HG03135 (cell line): ENCODE results near the gene ACOX2.

Source experiments
- ATAC-seq: cut with Tn5 transposase; IDR thresholded peaks from one replicate; pipeline ENCODE4 v1.9.1; 2021; ENCODE audit warnings: mild to moderate bottlenecking, moderate library complexity; ENCODE audit not compliant: unreplicated experiment

ACOX2 gene

GRCh38 chr3:58514405-58514804 is 22.6 kb downstream of the ACOX2 start:
- no peak for ATAC-seq

GRCh38 chr3:58508437-58508836 is 28.6 kb downstream of the ACOX2 start:
- ATAC-seq = no peak

- ATAC-seq = no peak
Observed at GRCh38 chr3:58507356-58508078, 29.5 kb downstream of the ACOX2 start.

- no peak for ATAC-seq
Observed at GRCh38 chr3:58502872-58503271, 34.1 kb downstream of the ACOX2 start.

GRCh38 chr3:58497097-58497496 is 39.9 kb downstream of the ACOX2 start:
- no peak for ATAC-seq

- ATAC-seq = no peak
Observed at GRCh38 chr3:58496206-58496857, 40.7 kb downstream of the ACOX2 start.

GRCh38 chr3:58495101-58495500 is 41.9 kb downstream of the ACOX2 start:
- no peak for ATAC-seq

- ATAC-seq = no peak
Observed at GRCh38 chr3:58494107-58494506, 42.9 kb downstream of the ACOX2 start.

- no peak for ATAC-seq
Observed at GRCh38 chr3:58492494-58492905, 44.5 kb downstream of the ACOX2 start.

GRCh38 chr3:58491506-58492402 is 45.2 kb downstream of the ACOX2 start, which contains the start of gene KCTD6:
KCTD6 (plus strand) TSS chr3:58492096; CDS start chr3:58498756, 6,660 bp downstream.
- peak; percentile 95 for ATAC-seq

GRCh38 chr3:58490860-58491501 is 46.0 kb downstream of the ACOX2 start:
- no peak for ATAC-seq

GRCh38 chr3:58488967-58489366 is 48.0 kb downstream of the ACOX2 start:
- ATAC-seq = no peak

- no peak for ATAC-seq
Observed at GRCh38 chr3:58487140-58487886, 49.7 kb downstream of the ACOX2 start.

- ATAC-seq = no peak
Observed at GRCh38 chr3:58485801-58486435, 51.1 kb downstream of the ACOX2 start.

GRCh38 chr3:58484722-58485069 is 52.3 kb downstream of the ACOX2 start:
- ATAC-seq = no peak

GRCh38 chr3:58484045-58484721 is 52.8 kb downstream of the ACOX2 start:
- no peak for ATAC-seq

GRCh38 chr3:58482917-58483636 is 53.9 kb downstream of the ACOX2 start:
- ATAC-seq = no peak

- ATAC-seq = no peak
Observed at GRCh38 chr3:58480309-58480708, 56.7 kb downstream of the ACOX2 start.

- ATAC-seq = no peak
Observed at GRCh38 chr3:58478781-58479180, 58.2 kb downstream of the ACOX2 start.
